HG03460 (cell line): ENCODE results near the gene LRRC4B.

Experiments used
- ATAC-seq: cut with Tn5 transposase; IDR thresholded peaks from one replicate; pipeline ENCODE4 v1.9.1; 2021; ENCODE audit not compliant: unreplicated experiment

LRRC4B gene

DNA sequence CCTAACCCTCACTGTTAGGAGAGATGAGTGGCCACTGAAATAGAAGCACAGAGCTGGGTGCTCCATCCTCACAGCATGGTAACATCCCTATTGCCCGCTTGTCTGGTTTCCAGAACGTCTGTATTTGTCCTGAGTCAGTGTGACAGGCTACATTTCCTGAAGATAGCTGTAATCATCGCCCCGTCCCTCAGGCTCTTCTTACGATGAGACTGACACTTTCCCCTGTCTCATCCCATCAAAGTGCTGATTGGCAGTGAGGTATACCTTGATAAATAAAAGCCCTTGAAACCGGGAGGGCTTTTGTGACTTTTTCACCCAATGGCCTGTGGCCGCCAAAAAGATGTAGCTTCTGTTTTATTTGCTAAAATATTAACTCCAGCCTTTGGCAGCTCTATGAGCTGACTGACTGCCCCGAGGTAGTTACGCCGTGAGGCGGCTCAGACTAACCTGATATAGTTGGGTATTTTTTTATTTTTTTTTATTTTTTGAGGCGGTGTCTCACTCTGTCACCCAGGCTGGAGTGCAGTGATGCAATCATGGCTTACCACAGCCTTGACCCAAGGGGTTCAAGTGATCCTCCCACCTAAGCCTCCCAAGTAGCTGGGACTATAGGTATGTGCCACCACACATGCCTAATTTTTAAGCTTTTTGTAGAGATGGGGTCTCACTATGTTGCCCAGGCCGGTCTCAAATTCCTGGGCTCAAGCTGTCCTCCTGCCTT, 5.7 kb upstream of the LRRC4B start:
- ATAC-seq: no peak

GRCh38 chr19:50570997-50571396, 2.8 kb upstream of the LRRC4B start:
- no peak for ATAC-seq

- ATAC-seq: no peak
These were observed 1.8 kb upstream of the LRRC4B start for GRCh38 chr19:50569938-50570540.

- no peak for ATAC-seq
These were observed 778 bp upstream of the LRRC4B start for GRCh38 chr19:50568728-50569698.

GRCh38 chr19:50567052-50567841, 988 bp downstream of the LRRC4B start:
- no peak for ATAC-seq

- no peak for ATAC-seq
These were observed 2.0 kb downstream of the LRRC4B start for GRCh38 chr19:50565984-50566903.

DNA sequence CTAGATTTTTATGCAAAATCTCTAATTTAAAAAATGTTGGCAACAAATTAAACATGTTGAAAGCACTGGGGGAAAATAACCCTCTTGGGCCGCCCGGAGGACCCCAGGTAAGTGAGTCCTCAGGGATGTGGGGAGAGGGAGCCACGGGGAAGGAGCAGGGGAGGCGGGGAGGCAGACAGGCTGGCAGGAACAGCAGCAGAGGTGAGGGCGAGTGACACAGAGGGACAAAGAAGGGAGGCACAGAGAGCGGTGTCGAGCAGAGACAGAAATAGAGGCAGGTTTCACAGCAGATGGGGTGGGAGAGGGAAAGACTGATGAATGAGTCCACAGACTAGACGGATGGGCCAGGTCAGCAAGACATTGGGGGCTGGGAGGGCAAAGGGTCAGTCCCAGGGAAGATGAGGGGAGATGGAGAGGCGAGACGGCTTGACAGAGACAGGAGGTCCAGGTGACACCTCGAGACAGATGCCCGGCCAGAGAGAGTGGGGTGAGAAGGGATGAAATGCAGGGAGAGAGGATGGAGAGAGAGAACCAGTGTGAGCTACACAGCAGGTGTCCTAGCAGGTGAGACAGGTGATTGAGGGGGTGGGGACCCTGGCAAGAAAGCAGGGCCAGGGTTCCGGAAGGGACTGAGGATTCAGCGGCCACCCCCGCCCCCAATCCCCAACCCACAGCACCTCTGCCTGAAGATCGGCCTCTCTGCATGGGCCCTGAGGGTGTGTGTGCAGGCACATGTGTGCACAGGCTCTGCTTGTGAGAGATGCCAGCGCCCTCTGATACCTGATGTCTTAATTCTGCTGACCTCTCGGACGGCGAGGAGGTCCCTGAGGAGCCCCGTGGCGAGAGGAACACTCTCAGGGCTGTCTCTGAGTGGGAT, 3.8 kb downstream of the LRRC4B start:
- no peak for ATAC-seq

DNA sequence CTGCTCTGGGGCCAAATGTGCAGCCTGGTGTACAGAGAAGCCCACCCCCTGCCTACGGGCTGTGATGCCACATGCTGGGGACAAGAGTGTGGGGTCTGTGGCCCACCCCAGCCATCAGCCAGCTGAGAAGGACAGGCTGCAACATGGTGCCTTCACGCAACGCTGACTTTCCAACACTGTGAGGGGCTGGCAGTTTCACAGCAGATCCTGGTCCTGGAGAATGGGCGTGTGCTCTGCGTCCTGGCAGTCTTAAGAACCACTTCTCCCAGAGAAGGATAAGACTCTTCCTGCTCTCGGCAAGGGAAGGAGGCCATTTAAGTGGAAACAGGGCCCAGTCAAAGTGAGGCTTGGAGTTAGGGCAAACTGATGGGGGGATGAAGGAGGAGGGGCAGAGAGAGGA, 4.6 kb downstream of the LRRC4B start:
- no peak for ATAC-seq

GRCh38 chr19:50562996-50563395, 5.2 kb downstream of the LRRC4B start:
- ATAC-seq: no peak

DNA sequence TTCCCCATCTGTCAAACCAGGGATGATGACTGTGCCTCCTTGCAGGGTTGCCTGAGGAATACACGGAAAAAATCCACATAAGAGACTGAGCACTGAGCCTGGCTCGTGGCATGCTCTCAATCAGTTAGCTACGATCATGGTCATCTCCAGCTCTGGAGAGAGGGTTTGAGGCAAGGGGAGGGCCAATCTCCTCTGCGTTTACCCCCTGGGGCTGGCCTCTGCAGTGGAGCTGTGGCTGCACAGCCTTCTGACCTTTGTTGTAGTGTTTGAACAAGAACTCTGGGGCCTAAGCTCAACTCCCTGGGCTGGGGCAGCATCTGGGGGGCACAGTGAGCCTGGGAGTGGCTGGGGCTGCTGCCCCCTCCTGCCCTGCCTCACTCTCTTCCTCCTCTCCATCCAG, 5.9 kb downstream of the LRRC4B start:
- no peak for ATAC-seq

GRCh38 chr19:50559636-50560035, 8.6 kb downstream of the LRRC4B start:
- no peak for ATAC-seq

DNA sequence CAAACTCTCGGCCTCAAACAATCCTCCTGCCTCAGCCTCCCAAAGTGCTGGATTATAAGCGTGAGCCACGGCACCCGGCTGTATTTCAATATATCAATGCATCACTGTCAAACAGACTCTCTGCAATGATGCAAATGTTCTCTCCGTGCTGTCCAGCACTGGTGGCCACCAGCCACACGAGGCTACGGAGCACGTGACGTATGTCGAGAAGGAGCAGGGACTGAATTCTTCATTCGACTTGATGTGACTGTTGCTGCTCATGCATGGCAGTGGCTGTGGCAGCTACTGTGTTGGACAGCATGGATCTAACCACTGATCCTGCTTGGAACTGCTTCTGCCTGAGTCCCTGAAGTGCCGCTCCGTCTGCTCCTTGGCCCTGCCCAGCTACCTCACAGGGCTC, 9.8 kb downstream of the LRRC4B start:
- no peak for ATAC-seq

DNA sequence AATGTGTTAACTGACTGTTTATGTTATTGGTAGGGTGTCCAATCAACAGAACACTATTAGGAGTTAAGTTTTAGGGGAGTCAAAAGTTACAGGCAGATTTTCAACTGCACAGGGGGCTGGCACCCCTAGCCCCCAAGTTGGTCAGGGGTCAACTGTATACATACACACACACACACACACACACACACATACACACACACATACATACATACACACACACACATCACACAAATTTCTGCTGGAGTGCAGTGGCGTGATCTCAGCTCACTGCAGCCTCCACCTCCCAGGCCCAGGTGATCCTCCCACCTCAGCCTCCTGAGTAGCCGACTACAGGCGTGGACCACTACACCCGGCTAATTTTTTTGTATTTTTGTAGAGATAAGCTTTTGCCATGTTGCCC, 10.2 kb downstream of the LRRC4B start:
- no peak for ATAC-seq

GRCh38 chr19:50557009-50557613, 11.1 kb downstream of the LRRC4B start:
- no peak for ATAC-seq

DNA sequence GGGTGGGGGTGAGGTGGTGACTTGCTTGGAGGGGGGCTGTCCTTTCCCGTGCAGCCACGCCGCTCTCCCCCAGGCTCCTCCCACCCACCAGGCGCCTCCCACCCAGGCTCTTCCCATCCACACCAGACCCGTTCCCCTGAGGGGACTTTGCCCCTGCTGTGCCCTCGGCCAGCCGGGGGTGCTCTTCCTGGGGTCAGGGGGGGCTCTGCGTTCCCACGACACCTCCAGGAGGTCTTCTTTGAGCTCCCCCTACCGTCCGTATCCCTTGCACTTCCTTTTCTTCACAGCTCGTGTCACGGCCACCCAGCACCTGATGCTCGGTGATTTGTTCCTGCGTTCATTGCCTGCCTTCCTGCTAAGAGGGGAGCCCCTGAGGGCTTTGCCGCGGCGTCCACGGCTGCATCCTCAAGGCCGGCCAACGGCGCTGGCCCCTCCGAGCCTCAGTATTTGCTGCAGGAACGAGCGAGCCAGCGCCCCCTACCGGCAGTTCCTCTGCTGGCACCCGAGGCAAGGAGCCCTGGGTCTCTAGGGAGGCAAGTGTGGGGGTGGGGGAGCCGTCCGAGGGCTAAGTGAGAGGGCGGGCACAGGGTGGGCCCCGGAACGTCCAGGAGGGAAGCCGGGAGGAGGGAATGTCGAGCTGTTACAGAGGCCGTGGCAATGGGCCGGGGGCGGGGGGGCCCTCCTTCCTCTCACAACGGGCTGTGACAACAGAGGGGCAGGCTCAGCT, 11.8 kb downstream of the LRRC4B start:
- no peak for ATAC-seq

- ATAC-seq: no peak
These were observed 12.6 kb downstream of the LRRC4B start for GRCh38 chr19:50555450-50556281.

GRCh38 chr19:50555033-50555432, 13.2 kb downstream of the LRRC4B start:
- no peak for ATAC-seq
